SU-DHL-6 (cell line): ENCODE measurements around the gene C1QL1.

Experiments used
- H2AFZ ChIP-seq: fragments of 200-600 bp; sonication (generic); 2 replicates; pipeline ENCODE4 v1.6.1; 2014; ENCODE audit warnings: low read depth, mild to moderate bottlenecking, moderate library complexity, mixed read lengths, antibody characterized with exemption, low read length; ENCODE audit not compliant: severe bottlenecking
- H3F3A ChIP-seq: fragments of 200-600 bp; shearing (Covaris generic); 2 replicates; pipeline ENCODE4 v1.6.0; 2016; ENCODE audit warnings: antibody characterized with exemption, mild to moderate bottlenecking; ENCODE audit not compliant: insufficient read depth
- H3K27ac ChIP-seq: fragments of 200-600 bp; sonication (generic); 2 replicates; pipeline ENCODE4 v1.5.1; 2016; ENCODE audit warnings: low read depth, mild to moderate bottlenecking, low read length, moderate library complexity, mixed read lengths
- H3K27me3 ChIP-seq: fragments of 200-600 bp; sonication (generic), shearing (Covaris generic); 2 replicates; pipeline ENCODE4 v1.6.0; 2014; ENCODE audit warnings: mild to moderate bottlenecking, low read length
- H3K36me3 ChIP-seq: fragments of 200-600 bp; sonication (generic); 2 replicates; pipeline ENCODE4 v1.6.1; 2014; ENCODE audit warnings: mild to moderate bottlenecking, low read length, mixed read lengths
- H3K4me2 ChIP-seq: fragments of 300-600, 200-600 bp; shearing (Covaris generic), sonication (generic); 2 replicates; pipeline ENCODE4 v1.6.0; 2014; ENCODE audit warnings: low read length, low read depth, mild to moderate bottlenecking; ENCODE audit not compliant: poor library complexity, severe bottlenecking
- H3K4me3 ChIP-seq: fragments of 200-600 bp; sonication (generic); 2 replicates; pipeline ENCODE4 v1.5.1; 2014; ENCODE audit warnings: antibody characterized with exemption, low read length, mild to moderate bottlenecking, mixed read lengths; ENCODE audit not compliant: insufficient read depth, poor library complexity, severe bottlenecking
- H3K79me2 ChIP-seq: fragments of 200-600 bp; sonication (generic); 2 replicates; pipeline ENCODE4 v1.6.1; 2014; ENCODE audit warnings: mild to moderate bottlenecking, low read length, moderate library complexity; ENCODE audit not compliant: insufficient read depth
- H3K9ac ChIP-seq: fragments of 200-600 bp; sonication (generic); 2 replicates; pipeline ENCODE4 v1.7.0; 2014; ENCODE audit warnings: mild to moderate bottlenecking, low read length
- H3K9me2 ChIP-seq: fragments of 200-600 bp; sonication (generic); replicated peaks from 2 replicates; pipeline ENCODE4 v1.6.1; 2014; ENCODE audit warnings: low read length; ENCODE audit not compliant: insufficient read depth
- H3K9me3 ChIP-seq: fragments of 200-600 bp; sonication (generic); 2 replicates; pipeline ENCODE4 v1.6.1; 2014; ENCODE audit warnings: low read length, mixed read lengths; ENCODE audit not compliant: insufficient read depth
- H4K20me1 ChIP-seq: fragments of 200-600 bp; sonication (generic); 2 replicates; pipeline ENCODE4 v1.6.1; 2014; ENCODE audit warnings: low read depth, mild to moderate bottlenecking, antibody characterized with exemption, low read length, moderate library complexity, mixed read lengths
- CTCF ChIP-seq: fragments of 200-600 bp; sonication (generic); IDR thresholded peaks from one replicate; pipeline ENCODE4 v1.5.1; 2017; ENCODE audit warnings: antibody characterized with exemption, mild to moderate bottlenecking, low read length, moderate library complexity; ENCODE audit not compliant: insufficient read depth, poor library complexity, severe bottlenecking
- EZH2phosphoT487 ChIP-seq: fragments of 200-600 bp; sonication (generic), shearing (Covaris generic); conservative IDR thresholded peaks from 2 replicates; pipeline ENCODE4 v1.6.1; 2018; ENCODE audit warnings: mild to moderate bottlenecking, antibody characterized with exemption, low read length, moderate library complexity, mixed read lengths

Gene C1QL1

GRCh38 chr17:44941712-44942331 lies 26.3 kb downstream of the C1QL1 start:
- Histone ChIP-seq H4K20me1 (peaks cover 10% of the 10 kb centered on the region), H3K9me3 (no peaks in the 10 kb centered on the region), H3K36me3 (peaks cover 40% of the 10 kb centered on the region), H3K9ac (no peak overlapping the region), H3F3A (0 out of 2 replicates have a peak, but pooled peaks cover 4% of the 10 kb centered on the region), H3K27me3 (no peaks in the 10 kb centered on the region), H3K27ac (no peak overlapping the region), H3K79me2 (peaks cover 99% of the 10 kb centered on the region), H3K4me2 (no peak overlapping the region), H3K4me3 (no peak overlapping the region), H2AFZ (no peak overlapping the region), H3K9me2 (no peaks in the 10 kb centered on the region)
- TF ChIP-seq CTCF (no peak), EZH2phosphoT487 (no peak)

- H3K27ac ChIP-seq = no peak overlapping the region
- peaks cover 40% of the 10 kb centered on the region for H3K36me3 ChIP-seq
Observed at GRCh38 chr17:44940768-44941167, 27.3 kb downstream of the C1QL1 start.

GRCh38 chr17:44940317-44940716 lies 27.8 kb downstream of the C1QL1 start:
- Histone ChIP-seq H3K9me3 (no peaks in the 10 kb centered on the region), H4K20me1 (peaks cover 10% of the 10 kb centered on the region), H3K9me2 (no peaks in the 10 kb centered on the region), H2AFZ (no peak overlapping the region), H3K9ac (no peak overlapping the region), H3K36me3 (peaks cover 40% of the 10 kb centered on the region), H3K27me3 (no peaks in the 10 kb centered on the region), H3K4me3 (no peak overlapping the region), H3K27ac (no peak overlapping the region), H3F3A (0 out of 2 replicates have a peak, but pooled peaks cover 4% of the 10 kb centered on the region), H3K4me2 (no peak overlapping the region), H3K79me2 (peaks cover 91% of the 10 kb centered on the region)
- no peak for TF ChIP-seq EZH2phosphoT487
- TF ChIP-seq CTCF = no peak

More at GRCh38 chr17:44940768-44941167, 27.3 kb downstream of the C1QL1 start:
- Histone ChIP-seq H3K4me2 (no peak overlapping the region), H3K9me3 (no peaks in the 10 kb centered on the region), H2AFZ (no peak overlapping the region), H3F3A (0 out of 2 replicates have a peak, but pooled peaks cover 4% of the 10 kb centered on the region), H3K4me3 (no peak overlapping the region), H4K20me1 (peaks cover 10% of the 10 kb centered on the region), H3K79me2 (peaks cover 92% of the 10 kb centered on the region), H3K27me3 (no peaks in the 10 kb centered on the region), H3K9ac (no peak overlapping the region), H3K9me2 (no peaks in the 10 kb centered on the region)
- no peak for TF ChIP-seq EZH2phosphoT487
- no peak for TF ChIP-seq CTCF
